ENCODE data around the gene MLKL.

- no peak for TF ChIP-seq CTCF (IDR thresholded peaks at IDR 0.05; ENCODE audit: low read length)
- TF ChIP-seq EZH2 (IDR thresholded peaks at IDR 0.05; ENCODE audit: borderline replicate concordance, low read length), result no peak
Measured at GRCh38 chr16:74731853-74732477, 31.3 kb upstream of the MLKL start.

All from OCI-LY1 (cell line).